Activated T-helper 2 cell treated with anti-CD3 and anti-CD28 coated beads, Interferon-gamma antibody, Interleukin-2, Interleukin-4, amounts not matched to agents 10 μg/mL and 5 μg/mL and 100 μg/mL, durations not matched to agents 14 hours and 24 hours and 36 hours (primary cell): ENCODE data around the gene NPY4R. TPM values are rescaled to one million over a fixed set of nuclear protein-coding genes. Genes with fewer than 3 reads are reported as not detected.
"Not testable (repeated sequence)": the region's sequence is repeated elsewhere in the genome, so short reads cannot be mapped to it uniquely, and the experiment has no call there.

ENCODE experiments used
- DNase-seq: peaks from one replicate; pipeline ENCODE4 v3.0.0; 2021; ENCODE audit warnings: low spot score
- H3K27ac Mint-ChIP-seq: one replicate; pipeline ENCODE4 v1.8.0; 2021; ENCODE audit warnings: mixed read lengths
- H3K27me3 Mint-ChIP-seq: one replicate; pipeline ENCODE4 v1.8.0; 2021; ENCODE audit warnings: low read depth, mixed read lengths
- H3K36me3 Mint-ChIP-seq: one replicate; pipeline ENCODE4 v1.8.0; 2021; ENCODE audit warnings: low read depth, mixed read lengths
- H3K4me1 Mint-ChIP-seq: one replicate; pipeline ENCODE4 v1.8.0; 2021; ENCODE audit warnings: low read depth, mixed read lengths
- H3K4me3 Mint-ChIP-seq: one replicate; pipeline ENCODE4 v1.8.0; 2021; ENCODE audit warnings: low read depth, mild to moderate bottlenecking, moderate library complexity, mixed read lengths
- H3K9me3 Mint-ChIP-seq: one replicate; pipeline ENCODE4 v1.8.0; 2021; ENCODE audit warnings: mixed read lengths
- intact Hi-C: fragments of 100-400 bp; cut with micrococcal nuclease; formaldehyde crosslinking; loops from one replicate; pipeline ENCODE4 v1.15.1; 2023
- total RNA-seq: library from RNA; stranded (reverse); gene quantifications from 2 replicates; pipeline ENCODE4 v1.2.3, GENCODE V29; 2022

Gene NPY4R
- total RNA-seq, 1 donor from 2014 or later: not detected

GRCh38 chr10:46486459-46486858, 20.7 kb upstream of the NPY4R start:
- H3K27me3 Mint-ChIP-seq, H3K27ac Mint-ChIP-seq, DNase-seq, H3K4me1 Mint-ChIP-seq, intact Hi-C loops, H3K36me3 Mint-ChIP-seq, H3K9me3 Mint-ChIP-seq, H3K4me3 Mint-ChIP-seq: not testable (repeated sequence)

- H3K9me3 Mint-ChIP-seq, H3K36me3 Mint-ChIP-seq, H3K4me1 Mint-ChIP-seq, DNase-seq, intact Hi-C loops, H3K27ac Mint-ChIP-seq, H3K4me3 Mint-ChIP-seq, H3K27me3 Mint-ChIP-seq: not testable (repeated sequence)
Measured at GRCh38 chr10:46474746-46475320, 9.1 kb upstream of the NPY4R start.

- DNase-seq, H3K9me3 Mint-ChIP-seq, H3K4me1 Mint-ChIP-seq, intact Hi-C loops, H3K27me3 Mint-ChIP-seq, H3K36me3 Mint-ChIP-seq, H3K4me3 Mint-ChIP-seq, H3K27ac Mint-ChIP-seq: not testable (repeated sequence)
Measured at GRCh38 chr10:46473758-46474157, 8.0 kb upstream of the NPY4R start.

GRCh38 chr10:46470134-46470533, 4.4 kb upstream of the NPY4R start:
- DNase-seq, H3K9me3 Mint-ChIP-seq, H3K4me3 Mint-ChIP-seq, H3K4me1 Mint-ChIP-seq, H3K27me3 Mint-ChIP-seq, H3K36me3 Mint-ChIP-seq, H3K27ac Mint-ChIP-seq, intact Hi-C loops: not testable (repeated sequence)

- H3K27ac Mint-ChIP-seq, H3K4me3 Mint-ChIP-seq, H3K4me1 Mint-ChIP-seq, intact Hi-C loops, H3K36me3 Mint-ChIP-seq, H3K9me3 Mint-ChIP-seq, DNase-seq, H3K27me3 Mint-ChIP-seq: not testable (repeated sequence)
Measured at GRCh38 chr10:46468119-46468809, 2.5 kb upstream of the NPY4R start.

- intact Hi-C loops: not testable (repeated sequence)
Measured at GRCh38 chr10:46463608-46464007, 2.1 kb downstream of the NPY4R start.

GRCh38 chr10:46462276-46462675, 3.5 kb downstream of the NPY4R start:
- H3K27ac Mint-ChIP-seq, intact Hi-C loops: not testable (repeated sequence)

More at GRCh38 chr10:46463608-46464007, 2.1 kb downstream of the NPY4R start:
- not testable (repeated sequence) for H3K27ac Mint-ChIP-seq, H3K4me3 Mint-ChIP-seq, H3K27me3 Mint-ChIP-seq, H3K36me3 Mint-ChIP-seq, DNase-seq, H3K4me1 Mint-ChIP-seq, H3K9me3 Mint-ChIP-seq

GRCh38 chr10:46459579-46459978, 6.2 kb downstream of the NPY4R start:
- H3K36me3 Mint-ChIP-seq, H3K27me3 Mint-ChIP-seq, H3K9me3 Mint-ChIP-seq, intact Hi-C loops, H3K27ac Mint-ChIP-seq, H3K4me1 Mint-ChIP-seq, DNase-seq, H3K4me3 Mint-ChIP-seq: not testable (repeated sequence)

More at GRCh38 chr10:46462276-46462675, 3.5 kb downstream of the NPY4R start:
- not testable (repeated sequence) for H3K36me3 Mint-ChIP-seq, H3K9me3 Mint-ChIP-seq, DNase-seq, H3K27me3 Mint-ChIP-seq, H3K4me3 Mint-ChIP-seq, H3K4me1 Mint-ChIP-seq

- H3K4me3 Mint-ChIP-seq, H3K4me1 Mint-ChIP-seq, DNase-seq: not testable (repeated sequence)
Measured at GRCh38 chr10:46457071-46457470, 8.7 kb downstream of the NPY4R start.

GRCh38 chr10:46455992-46456391, 9.8 kb downstream of the NPY4R start:
- DNase-seq, H3K4me3 Mint-ChIP-seq, H3K27me3 Mint-ChIP-seq, H3K4me1 Mint-ChIP-seq, H3K27ac Mint-ChIP-seq, H3K9me3 Mint-ChIP-seq, H3K36me3 Mint-ChIP-seq, intact Hi-C loops: not testable (repeated sequence)

More at GRCh38 chr10:46457071-46457470, 8.7 kb downstream of the NPY4R start:
- H3K36me3 Mint-ChIP-seq, H3K27me3 Mint-ChIP-seq, H3K27ac Mint-ChIP-seq, intact Hi-C loops, H3K9me3 Mint-ChIP-seq: not testable (repeated sequence)

- H3K4me3 Mint-ChIP-seq, DNase-seq, H3K9me3 Mint-ChIP-seq, H3K27ac Mint-ChIP-seq, H3K4me1 Mint-ChIP-seq, H3K36me3 Mint-ChIP-seq, H3K27me3 Mint-ChIP-seq, intact Hi-C loops: not testable (repeated sequence)
Measured at GRCh38 chr10:46451365-46451764, 14.4 kb downstream of the NPY4R start.

- H3K4me3 Mint-ChIP-seq, H3K36me3 Mint-ChIP-seq, intact Hi-C loops, H3K27ac Mint-ChIP-seq, DNase-seq, H3K4me1 Mint-ChIP-seq, H3K27me3 Mint-ChIP-seq, H3K9me3 Mint-ChIP-seq: not testable (repeated sequence)
Measured at GRCh38 chr10:46450829-46451228, 14.9 kb downstream of the NPY4R start.

GRCh38 chr10:46447439-46447838, 18.3 kb downstream of the NPY4R start:
- H3K4me3 Mint-ChIP-seq, DNase-seq, H3K4me1 Mint-ChIP-seq, H3K27me3 Mint-ChIP-seq, H3K27ac Mint-ChIP-seq, H3K9me3 Mint-ChIP-seq, H3K36me3 Mint-ChIP-seq, intact Hi-C loops: not testable (repeated sequence)
